Inferior parietal cortex (tissue), 1 donor: Measurements from ENCODE around the gene FUNDC2.
A peak's percentile ranks its signal among the peaks of the same experiment; 100 is the strongest.

Experiments
- DNase-seq: peaks from one replicate; pipeline ENCODE4 v3.0.0-alpha.2; 2016; ENCODE audit errors: extremely low spot score

FUNDC2 gene

DNA sequence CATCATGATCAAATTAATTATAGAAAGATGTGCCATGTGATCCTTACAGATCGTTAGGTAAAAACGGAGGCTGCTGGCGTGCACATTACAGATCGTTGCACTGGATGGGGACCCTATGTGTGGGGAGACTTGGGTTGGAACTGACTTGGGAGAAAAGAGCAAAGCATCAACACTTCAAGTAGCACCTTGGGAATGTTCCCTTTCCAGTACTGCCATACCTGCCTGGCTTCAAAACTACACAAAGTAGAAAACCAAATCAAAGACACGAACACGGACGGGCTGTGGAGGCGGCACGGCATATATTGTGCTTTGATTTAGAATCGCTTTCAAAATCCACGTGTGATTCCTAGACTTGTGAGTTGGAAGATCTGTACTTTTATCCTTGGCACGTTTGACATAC, 43.4 kb downstream of the FUNDC2 start:
- no peak for DNase-seq

DNA sequence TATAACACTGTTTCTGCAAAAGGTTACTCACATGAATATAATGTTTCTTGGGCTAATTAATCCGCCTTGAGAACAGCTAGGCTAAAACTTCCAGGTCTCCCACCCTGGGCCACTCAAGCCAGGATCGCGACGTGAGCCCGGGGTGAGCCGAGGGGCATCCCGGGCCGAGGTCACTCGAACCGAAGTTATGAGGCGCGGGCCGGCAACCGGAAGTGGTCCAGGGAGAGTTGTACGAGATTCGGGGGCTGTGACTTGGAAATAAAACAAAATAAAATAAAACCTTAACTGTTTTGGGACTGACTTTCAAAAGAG, 44.0 kb downstream of the FUNDC2 start:
- DNase-seq, result no peak

DNA sequence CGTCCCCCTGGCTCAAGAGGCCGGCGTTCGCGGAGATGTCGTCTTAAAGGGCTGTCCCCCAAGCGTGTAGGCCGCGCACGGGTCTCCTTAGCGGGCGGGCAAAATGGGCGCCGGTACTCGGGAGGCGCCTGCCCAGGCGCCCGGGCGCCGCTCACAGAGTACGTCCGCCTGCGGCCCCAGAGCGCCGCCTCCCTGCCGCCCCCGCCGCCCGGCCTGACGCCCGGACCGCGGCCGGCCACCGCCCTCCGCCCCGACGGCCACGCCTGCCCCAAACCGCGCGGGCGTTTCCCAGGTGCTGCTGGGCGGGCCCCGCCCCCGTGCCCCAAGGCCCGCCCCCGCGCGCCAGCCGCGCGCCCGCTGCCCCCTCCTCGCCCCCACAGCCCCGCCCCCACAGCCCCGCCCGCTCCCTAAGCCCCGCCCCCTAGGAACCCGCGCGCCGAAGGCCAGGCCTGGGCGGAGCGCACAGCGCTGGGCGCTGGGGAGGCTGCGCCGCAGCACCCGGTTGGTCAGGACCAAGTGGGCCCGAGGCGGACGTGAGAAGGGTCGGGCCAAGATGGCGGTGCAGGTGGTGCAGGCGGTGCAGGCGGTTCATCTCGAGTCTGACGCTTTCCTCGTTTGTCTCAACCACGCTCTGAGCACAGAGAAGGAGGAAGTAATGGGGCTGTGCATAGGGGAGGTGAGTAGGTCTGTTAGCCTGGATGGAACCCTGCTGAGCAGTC, 44.5 kb downstream of the FUNDC2 start, which contains the start of the genes BRCC3, CMC4 and MTCP1:
Gene BRCC3, plus strand, starts transcription at position 534 of the 719 bp plus-strand sequence. Its CDS starts 20 bp downstream, at position 554.
Gene CMC4, minus strand, starts transcription at position 162 of the 719 bp plus-strand sequence. CDS start 7,113 bp downstream, outside the sequence.
Gene MTCP1, minus strand, starts transcription at position 162 of the 719 bp plus-strand sequence. CDS start 5,126 bp downstream, outside the sequence.
- DNase-seq, result peak; percentile 57

DNA sequence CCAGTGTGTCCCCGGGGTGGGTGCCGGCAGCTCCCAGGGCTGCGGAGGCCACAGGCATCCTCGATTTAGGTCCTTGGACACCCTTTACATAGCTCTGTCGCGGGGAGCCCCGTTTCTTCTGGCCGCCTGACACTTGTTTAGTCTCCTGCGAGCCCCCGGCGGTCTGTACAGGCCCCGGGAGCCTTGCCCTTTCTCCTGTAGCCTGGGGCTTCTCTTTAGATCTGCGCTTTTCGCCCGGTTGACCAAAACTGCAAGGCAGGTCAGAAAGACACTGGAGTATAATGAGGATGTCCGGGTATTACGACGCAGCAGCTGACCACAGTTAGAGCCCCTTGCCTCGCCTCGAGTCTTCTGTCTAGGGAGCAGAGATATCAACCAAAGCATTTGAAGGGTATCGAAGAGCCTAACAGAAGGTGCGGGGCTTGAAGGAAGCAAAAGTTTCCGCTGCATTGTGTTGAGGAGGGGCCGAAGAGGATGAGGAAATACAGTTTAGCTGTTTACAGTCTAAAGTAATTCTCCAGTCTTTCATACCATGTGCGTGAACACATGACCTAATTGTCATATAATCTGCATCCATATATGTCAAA, 45.1 kb downstream of the FUNDC2 start:
- DNase-seq, result no peak

DNA sequence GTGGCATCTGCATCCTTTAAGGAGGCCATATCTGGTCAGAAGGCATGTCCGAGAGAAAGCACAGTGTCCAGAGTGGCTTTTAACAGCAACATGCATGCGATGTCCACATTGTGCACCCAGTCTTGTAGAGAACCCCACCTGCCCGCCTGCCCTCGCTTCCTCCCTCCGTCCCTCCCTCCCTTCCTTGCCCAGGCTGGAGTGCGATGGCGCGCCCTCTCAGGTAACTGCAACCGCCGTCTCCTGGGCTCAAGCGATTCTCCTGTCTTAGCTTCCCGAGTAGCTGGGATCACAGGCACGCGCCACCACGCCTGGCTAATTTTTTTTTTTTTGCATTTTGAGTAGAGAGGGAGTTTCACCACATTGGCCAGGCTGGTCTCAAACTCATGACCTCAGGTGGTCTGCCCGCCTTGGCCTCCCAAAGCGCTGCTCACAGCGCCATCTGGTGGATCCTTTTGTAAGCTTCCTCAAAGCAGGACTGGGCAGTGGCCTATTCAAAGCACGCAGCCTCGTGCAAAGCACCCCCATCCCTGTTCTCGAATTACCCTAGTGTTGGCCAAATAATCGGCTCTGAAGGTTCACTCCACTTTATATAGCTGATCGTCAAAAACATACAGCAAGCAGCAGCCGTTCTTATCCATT, 59.7 kb downstream of the FUNDC2 start:
- peak; percentile 3 for DNase-seq

DNA sequence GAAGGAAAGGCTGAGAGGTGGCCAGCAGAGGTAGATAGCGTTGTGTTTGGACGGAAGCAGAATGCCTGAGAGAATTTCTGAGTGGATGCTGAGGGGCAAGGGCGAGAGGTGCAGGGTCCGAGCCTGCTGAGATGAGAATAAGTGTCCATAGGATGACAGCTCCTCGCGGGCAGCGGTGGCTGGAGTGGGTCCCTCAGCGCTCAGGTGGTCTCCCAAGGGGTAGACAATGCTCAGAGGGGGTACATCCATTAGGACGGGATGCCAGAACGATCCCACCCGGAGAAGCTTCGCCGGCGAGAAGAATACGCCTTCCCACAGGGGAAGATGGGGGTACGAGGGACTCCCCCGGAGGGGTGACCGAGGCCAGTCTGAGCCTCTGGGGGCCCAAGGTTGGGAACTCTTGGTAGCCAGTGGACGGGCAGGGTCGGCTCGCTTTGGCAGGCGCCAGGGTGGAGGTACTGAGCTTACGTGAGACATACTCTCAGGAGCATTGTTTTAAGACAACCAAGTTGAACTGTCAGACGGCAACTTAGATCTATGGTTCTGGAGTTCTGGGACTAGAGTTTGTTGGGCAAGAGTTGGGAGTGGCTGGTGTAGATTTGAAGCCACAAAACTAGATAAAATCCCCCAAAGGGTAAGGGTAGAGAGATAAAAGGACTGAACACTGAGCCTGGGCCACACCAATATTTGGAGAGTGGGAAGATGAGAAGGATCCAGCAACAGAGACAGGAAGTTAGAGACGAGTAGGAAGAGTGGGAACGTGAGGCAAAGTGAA, 60.5 kb downstream of the FUNDC2 start:
- DNase-seq, result no peak

DNA sequence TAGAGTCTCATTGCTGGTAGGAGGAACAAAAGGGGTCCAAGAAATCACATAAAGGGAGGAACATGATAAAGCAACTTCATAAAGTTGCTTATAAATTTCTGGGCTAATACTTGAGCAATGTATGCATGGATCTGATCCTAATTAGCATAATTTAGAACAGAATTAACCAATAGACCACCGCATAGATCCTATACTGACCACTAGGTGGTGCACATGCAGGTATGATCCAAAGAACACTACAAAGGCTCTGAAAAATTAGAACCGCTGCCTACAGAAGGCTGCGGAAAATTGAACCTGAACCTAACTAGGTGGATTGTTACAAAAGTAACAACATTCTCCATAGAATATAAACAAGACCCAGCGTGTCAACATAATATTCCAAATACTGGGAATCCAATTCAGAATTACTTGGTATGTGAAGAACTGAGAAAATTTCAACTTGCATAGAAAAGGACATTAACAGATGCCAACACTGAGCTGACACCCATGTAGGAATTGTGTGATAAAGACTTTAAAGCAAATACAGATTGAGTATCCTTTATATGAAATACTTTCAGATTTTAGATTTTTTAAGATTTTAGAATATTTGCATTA, 67.9 kb downstream of the FUNDC2 start:
- peak; percentile 19 for DNase-seq

DNA sequence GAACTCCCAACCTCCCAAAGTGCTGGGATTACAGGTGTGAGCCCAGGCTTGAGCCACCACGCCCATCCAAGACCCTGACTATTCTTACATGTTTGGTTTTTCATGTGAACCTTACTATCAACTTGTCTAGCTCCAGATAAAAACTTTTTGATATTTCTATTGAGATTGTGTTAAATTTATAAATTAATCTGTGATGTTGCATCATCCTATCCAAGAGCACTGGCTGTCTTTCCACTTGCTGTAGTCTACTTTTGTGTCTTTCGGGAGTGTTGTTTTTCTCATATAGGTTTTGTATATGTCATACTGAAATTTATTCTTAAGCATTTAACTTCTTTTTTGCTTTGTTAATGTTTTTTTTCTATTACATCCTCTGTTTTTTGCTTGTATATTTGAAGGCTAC, 79.3 kb downstream of the FUNDC2 start:
- no peak for DNase-seq

DNA sequence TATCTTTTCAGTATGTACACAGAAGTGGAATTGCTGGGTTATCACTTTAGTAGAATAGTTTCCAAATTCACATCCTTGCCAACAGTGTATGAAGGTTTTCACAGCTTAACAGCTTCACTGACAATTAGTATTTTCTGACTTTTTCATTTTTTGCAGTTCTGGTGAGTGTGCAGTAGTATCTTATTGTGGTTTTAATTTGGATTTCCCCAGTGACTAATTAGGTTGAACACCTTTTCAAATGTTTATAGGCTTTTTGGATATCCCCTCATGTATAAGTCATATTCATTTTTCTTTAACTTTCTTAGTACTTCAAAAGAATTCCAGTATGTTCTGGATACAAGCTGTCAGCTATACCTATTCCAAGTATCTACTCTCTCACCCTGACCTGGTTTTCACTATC, 81.8 kb downstream of the FUNDC2 start:
- DNase-seq, result no peak
